Embryonic facial prominence (tissue), 1 donor: ENCODE data around the gene NEURL1B.
"Not testable (repeated sequence)": the region's sequence is repeated elsewhere in the genome, so short reads cannot be mapped to it uniquely, and the experiment has no call there.

ENCODE experiments used
- DNase-seq: peaks from one replicate; pipeline ENCODE4 v3.0.0-alpha.2; 2016; ENCODE audit errors: extremely low spot score

The NEURL1B gene

DNA sequence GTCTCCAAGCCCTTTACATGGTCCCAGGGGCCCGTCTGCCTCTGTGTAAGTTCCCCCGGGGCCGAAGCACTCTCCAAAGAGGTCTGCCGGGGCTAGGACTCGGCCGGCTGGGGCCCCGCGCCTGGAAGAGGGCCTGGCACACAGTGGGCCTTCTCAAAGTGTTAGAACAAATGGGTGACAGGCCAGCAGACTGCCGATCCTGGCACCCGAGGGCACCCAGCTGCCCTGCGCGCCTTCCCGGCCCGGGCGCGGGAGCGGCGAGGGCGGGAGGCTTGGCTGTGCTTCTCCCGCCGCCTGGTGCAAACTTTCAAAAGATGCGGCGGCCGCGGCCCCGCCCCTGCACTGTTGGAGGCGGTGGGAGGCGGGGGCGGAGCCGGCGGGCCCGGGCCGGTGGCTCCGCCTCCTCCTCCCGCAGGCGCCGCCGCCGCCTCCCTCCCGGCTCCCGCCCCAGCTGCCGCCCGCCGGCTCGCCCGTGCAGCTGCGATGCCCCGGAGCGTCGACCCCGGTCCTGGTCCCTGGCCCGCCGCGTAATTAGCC is at the start of gene NEURL1B:
Gene NEURL1B, plus strand, starts transcription at position 442 of the 537 bp plus-strand sequence. CDS start 144 bp downstream, outside the sequence.
- DNase-seq = no peak

DNA sequence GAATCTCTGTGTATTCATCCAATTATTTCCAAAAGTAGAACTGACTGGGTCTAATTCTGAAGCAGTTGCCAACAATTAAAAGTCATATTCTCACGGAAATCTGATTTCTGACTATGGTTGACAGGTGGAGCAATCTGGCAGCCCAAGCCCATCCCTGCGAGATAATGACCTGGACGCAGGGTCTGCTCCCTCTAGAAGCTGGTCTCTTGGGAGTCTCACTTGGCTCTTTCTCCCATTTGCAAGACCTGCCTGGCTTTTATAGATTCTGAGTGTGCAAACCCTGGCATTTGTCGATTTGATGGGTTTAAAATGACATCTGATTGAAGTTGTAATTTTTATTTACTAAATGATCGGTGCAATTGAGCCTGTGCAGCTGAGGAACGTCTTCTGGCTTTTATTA is 49.4 kb upstream of the NEURL1B start:
- DNase-seq = no peak

- no peak for DNase-seq
Observed at GRCh38 chr5:172592881-172593280, 48.2 kb upstream of the NEURL1B start.

DNA sequence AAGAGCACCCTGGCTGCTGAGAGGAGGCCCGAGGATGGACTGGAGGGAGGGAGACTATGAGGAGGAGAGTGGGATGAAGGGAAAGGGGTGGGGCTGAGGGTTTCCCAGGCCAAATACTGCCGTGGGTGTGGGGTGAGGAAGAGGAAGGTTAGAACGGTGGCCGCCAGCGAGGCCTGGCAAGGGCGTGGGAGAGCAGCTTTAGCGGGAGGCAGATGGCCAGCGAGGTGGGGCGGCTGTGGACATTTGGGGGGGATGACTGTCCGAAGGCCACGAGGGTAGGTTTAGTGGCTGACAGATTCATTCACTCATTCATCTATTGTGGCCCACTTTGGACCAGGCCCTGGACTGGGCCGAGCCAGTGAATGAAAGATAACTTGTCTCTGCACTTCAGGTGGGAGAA is 47.8 kb upstream of the NEURL1B start:
- no peak for DNase-seq

GRCh38 chr5:172593721-172594235 is 47.3 kb upstream of the NEURL1B start:
- no peak for DNase-seq

- no peak for DNase-seq
Observed at GRCh38 chr5:172594431-172594830, 46.6 kb upstream of the NEURL1B start.

GRCh38 chr5:172594867-172595466 is 46.1 kb upstream of the NEURL1B start:
- DNase-seq = no peak

- DNase-seq = no peak
Observed at GRCh38 chr5:172595596-172596455, 45.2 kb upstream of the NEURL1B start.

DNA sequence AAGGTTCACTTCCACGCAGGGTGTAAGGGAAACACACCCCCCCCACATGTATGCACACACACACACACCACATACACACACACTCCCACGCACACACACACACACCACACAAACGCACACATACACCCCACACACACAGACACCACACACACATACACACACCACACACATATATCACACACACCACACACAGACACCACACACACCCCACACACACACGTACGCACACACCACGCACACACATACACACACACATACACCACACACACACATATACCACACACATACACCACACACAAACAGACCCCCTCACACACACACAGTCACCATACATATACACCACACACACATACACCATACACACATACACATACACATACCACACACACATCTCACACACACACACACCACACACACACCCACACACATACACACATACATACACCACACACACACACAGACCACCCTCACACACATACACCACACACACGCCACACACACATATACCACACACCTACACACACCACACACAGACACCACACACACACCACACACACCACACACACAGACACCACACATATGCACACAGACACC is 44.3 kb upstream of the NEURL1B start:
- no peak for DNase-seq

DNA sequence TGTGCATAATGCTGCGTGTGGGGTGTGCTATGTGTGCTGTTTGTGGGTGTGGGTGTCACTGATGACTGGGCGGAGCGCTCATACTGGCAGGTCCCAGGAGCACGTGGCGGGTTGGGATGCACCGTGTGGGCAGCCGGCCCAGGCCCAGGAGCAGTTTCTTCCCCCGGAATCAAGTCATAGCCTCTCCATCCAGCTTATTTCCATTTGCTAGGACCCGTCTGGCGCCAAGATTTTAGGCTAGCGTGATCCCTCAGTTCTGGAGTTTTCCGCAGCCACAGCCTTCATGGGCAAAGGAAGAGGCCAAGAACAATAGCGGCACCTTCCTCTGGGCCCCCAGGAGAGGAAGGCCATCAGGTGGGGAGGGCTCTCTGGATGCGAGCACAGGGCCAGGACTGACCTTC is 43.3 kb upstream of the NEURL1B start:
- DNase-seq = no peak

DNA sequence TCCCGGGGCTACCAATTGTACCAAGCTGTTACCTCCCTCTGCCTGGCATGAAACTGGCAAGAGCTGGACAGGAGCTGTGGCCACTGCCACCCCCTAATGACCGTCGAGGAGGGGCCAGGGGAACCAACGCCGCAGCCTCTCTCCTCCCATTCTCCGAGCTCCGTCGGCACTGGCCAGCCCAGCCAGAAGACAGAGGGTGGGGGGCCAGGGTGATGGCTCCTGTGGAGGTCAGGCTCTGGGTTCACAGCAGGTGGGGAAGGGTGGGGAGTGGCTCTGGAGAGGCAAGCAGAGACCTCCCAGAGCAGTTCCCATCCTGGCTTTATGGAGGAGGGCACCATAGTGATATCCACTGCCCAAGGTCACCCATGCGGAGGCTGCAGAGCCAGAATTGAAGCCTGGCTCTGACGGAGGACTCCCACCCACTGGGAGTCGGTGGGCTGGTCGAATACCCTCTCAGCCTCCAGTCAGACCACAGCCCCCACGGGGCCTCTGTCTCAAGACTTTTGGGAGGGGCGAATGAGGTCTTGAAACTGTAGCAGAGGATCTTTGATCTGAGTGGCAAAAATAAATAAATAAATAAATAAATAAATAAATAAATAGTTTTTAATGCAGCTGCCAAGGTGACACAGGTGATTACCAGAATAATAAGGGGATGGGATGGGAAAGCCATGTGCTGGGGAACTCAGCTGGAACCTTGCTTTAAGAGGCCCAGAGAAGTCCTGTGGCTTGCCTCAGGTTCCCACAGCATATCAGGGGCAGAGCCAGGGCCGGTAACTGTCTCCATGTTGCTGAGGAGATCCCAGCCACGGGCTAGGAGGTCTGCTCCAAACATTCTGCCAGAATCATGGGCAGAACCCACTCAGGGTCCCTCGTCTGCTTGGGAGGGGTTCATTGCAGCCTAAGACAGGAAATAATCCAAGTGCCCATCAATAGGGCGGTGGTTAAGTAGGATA is 42.5 kb upstream of the NEURL1B start:
- no peak for DNase-seq

DNA sequence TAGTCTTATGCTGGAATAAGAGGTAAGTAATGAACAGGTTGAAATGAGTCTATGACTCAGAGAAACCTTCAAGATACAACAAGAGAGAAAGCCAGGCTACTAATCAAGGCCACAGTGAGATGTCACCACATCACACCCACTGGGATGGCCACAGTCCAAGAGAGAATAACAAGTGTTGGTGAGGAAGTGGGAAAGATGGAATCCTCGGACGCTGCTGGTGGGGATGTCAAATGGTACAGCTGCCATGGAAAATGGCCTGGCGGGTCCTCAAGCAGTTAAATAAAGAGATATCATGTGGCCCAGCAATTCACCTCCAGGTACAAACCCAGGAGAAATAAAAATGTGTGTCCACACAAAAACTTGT is 41.9 kb upstream of the NEURL1B start:
- no peak for DNase-seq

GRCh38 chr5:172600571-172600970 is 40.5 kb upstream of the NEURL1B start:
- DNase-seq = no peak

DNA sequence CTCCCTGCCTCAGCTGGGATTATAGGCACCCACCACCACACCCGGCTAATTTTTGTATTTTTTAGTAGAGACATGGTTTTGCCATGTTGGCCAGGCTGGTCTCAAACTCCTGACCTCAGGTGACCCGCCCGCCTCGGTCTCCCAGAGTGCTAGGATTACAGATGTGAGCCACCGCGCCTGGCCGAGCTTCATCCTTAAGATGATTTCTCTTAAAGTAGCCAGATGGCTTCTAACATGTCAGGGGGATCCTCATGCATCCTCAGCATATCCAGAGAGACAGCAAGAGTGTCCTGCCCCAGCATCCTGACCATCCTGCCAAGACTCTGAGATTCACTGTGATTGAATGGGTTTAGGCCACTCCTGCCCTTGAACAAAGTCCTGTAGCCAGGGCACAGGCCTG is 39.5 kb upstream of the NEURL1B start:
- DNase-seq = not testable (repeated sequence)

DNA sequence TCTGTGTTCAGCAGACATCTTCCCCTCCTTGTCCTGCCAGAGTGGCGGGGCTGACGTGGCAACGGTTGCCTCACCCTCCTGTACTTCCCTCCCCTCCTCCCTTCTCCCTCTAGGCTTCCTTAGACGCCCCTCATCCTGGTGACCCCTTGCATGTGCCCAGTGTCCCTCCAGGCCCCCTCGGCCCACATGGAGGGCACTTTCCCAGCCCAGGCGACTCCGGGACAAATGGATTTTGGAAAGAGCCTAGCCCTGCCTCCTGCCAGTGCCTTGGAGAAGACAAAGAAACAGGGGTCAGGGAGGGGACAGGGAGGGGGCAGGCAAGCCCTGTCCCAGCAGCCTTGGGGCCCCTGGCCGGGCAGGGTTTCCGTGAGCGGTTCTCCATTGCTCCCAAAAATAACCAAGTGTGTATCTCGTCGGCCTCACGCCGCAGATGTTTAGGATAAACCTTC is 38.3 kb upstream of the NEURL1B start:
- DNase-seq = no peak

GRCh38 chr5:172603251-172603806 is 37.7 kb upstream of the NEURL1B start:
- DNase-seq = peak; percentile 43

- DNase-seq = no peak
Observed at GRCh38 chr5:172605466-172605865, 35.6 kb upstream of the NEURL1B start.

GRCh38 chr5:172606156-172606785 is 34.8 kb upstream of the NEURL1B start:
- DNase-seq = no peak

- no peak for DNase-seq
Observed at GRCh38 chr5:172607213-172607793, 33.8 kb upstream of the NEURL1B start.

- no peak for DNase-seq
Observed at GRCh38 chr5:172608773-172609172, 32.3 kb upstream of the NEURL1B start.
